ENCODE measurements around the gene KIRREL3.

KIRREL3 gene

DNA sequence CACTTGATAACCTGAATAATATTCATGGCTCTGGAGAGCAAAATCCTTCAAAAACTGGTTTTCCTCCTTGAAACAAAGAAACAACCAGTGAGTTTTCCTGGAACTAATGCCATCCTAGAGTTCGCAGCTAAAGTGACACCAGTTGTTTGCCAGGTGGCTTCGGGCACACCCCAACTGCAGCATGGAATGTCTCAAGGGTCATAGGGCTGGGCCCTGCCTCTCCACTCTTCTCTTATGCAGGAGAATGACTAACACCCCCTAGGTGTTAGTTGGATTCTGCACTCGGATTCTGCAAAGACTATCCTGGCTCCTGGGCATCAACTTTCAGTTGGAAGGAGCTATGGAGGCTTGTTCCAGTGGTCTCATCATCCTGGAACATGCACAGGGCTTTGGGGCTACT is 98.8 kb downstream of the KIRREL3 start:
- DNase-seq = no peak

DNA sequence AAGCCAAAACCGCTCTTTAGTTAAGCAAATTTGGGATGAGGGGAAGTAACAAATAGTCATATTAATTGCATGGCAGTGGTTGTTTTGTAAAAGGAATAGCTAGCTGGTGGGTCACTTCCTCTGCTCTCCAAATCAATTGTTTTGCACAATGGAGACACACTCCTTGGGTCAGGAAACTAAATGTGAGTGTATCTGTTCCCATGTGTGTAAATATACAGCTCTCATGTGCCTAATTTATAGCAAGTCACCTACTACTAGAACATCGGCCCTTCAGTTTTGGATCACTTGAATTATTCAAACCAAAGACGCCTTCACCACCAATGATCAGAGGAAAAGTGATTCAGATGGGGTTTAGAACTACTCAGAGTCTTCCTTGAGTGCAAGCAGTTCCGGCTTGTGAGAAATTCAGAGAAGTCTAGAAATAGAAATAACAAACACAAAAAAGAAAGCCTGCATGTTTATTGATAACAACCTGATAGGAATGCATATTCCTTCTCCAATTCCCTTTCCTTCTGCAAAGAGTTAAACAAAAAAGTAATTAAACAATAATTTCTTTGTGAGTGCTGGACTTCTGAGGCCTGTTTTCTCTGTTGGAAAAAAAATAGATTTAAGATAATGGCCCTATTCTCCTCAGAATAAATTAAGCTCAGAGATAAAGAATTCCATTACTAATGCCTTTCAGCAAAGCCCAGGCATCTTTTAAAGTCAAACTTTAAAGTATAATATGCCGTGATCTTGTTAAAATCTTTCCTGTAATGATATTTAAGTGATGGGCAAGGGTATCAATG is 100.4 kb downstream of the KIRREL3 start:
- DNase-seq = no peak

DNA sequence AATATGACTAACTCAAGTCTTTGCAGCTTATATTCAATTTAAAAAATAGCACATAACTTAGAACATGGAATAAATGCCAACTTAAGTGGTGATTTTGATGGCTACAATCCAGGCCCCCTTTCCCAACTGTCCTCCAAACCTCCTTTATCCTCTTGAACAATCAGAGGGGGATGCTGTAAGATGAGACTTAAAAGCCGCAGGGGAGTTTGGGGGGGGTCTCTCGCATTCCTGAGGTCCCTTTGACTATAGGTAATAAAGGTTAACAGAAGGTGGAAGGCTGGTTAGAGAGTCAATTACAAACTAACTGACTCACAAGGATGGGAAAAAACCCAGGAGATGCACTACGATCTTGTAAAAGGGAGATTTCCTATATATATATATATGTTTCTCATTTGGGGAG is 101.8 kb downstream of the KIRREL3 start:
- no peak for DNase-seq

DNA sequence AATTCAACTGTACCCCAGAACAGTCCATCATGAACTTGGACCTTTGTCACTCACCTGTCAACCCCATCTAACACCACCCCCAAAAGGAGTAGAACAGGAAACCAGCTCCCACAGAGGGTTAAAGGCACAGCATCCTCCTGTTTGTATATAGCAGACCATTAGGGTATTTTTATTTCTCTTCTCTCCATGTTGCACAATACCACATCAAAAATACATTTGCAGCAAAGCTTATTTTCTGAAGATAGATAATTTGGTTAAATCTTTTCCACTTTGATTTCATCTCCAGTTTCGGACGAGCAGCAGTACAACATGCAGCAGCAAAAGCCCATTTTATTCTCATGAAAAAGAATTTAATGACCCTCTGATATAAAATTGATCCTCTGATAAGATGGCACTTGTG is 103.1 kb downstream of the KIRREL3 start:
- DNase-seq = no peak

- DNase-seq = no peak
Observed at GRCh38 chr11:126896025-126896424, 104.5 kb downstream of the KIRREL3 start.

GRCh38 chr11:126893796-126894195 is 106.8 kb downstream of the KIRREL3 start:
- no peak for DNase-seq

DNA sequence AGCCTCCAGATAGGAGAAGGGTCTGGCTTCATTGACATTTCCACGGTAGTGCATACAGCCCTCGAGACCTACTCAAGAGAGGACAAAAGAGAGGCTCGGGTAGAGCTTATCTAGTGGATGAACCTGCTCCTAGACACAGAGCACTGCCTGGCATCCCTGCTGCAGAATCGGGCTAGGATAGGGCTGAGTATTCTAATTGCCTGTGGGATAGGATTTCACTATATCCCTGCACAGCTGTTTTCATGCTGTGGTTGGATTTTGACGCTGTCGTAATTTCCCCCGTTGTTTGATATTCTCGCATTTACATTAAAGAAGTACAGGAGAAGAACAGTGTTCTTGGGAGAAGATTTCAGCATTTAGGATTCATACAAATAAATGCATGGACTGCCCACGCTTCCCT is 107.8 kb downstream of the KIRREL3 start:
- no peak for DNase-seq

DNA sequence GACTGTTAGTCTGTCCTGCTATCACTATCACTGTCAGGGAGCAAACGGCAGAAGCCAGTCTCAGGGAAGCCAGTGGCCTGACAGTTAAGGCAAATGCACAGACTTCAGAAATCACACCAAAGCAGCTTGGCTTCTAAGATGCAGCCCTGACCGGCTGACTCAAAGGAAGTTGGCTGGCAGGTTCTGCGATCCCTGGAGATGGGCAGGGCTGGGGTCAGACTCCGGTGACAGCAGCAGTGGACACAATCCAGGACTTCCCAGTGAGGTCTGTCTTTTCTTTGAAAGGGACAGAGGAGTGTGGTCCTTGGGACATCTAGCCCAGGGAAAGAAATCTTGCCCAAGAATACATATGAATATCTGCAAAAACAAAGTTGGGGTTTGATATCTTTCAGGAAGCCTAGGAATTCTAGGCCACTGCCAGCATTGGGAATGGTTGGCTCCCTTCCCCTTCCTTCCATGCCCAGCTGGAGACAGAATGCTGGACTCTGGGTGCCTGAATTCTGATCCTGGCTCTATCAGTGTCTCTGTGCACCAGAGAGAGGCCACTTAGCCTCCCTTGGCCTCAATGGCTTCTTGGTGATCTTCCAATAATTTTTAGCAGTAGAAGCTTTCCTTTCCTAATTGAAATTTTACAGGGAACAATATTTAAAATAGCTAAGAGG is 108.9 kb downstream of the KIRREL3 start:
- no peak for DNase-seq

DNA sequence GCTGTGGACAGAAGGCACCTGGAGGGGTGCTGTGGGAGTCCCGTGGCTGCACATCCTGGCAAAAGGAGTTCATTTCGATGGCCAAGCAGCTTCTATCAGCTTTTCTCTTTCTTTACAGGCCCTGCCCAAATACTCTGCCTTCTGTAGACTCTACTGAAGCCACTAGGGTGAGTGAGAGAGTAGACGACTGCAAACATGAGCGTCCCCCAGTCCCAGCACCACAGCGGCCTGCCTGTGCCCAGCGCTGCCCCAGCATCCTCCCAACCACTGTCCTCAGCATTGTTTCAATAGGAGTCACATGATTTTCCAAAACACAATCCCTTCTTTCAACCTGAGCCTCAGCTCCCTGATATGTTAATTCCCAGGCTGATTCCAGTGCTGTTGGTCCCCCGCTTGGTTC is 110.0 kb downstream of the KIRREL3 start:
- no peak for DNase-seq

- DNase-seq = no peak
Observed at GRCh38 chr11:126888115-126888712, 112.4 kb downstream of the KIRREL3 start.

- DNase-seq = no peak
Observed at GRCh38 chr11:126886636-126887035, 113.9 kb downstream of the KIRREL3 start.

GRCh38 chr11:126886085-126886484 is 114.5 kb downstream of the KIRREL3 start:
- DNase-seq = no peak

DNA sequence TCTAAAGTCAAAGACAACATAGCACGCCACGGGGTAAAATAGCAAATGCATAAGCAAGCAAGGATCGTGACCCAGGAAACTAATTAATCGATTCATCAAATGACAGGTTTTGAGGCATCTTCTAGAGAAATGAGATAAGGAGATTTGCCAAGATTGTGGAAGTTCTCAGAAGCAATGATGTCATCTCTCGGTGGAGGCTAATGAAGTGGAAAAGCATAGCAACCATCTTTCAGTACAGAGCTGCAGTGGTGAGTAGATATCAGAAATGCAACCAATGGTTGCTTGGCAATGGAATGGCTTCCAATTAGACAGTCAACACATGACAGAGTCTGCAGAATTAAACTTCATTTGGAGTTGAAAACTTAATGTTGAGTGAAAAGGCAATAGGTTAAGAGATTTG is 116.0 kb downstream of the KIRREL3 start:
- DNase-seq = no peak

DNA sequence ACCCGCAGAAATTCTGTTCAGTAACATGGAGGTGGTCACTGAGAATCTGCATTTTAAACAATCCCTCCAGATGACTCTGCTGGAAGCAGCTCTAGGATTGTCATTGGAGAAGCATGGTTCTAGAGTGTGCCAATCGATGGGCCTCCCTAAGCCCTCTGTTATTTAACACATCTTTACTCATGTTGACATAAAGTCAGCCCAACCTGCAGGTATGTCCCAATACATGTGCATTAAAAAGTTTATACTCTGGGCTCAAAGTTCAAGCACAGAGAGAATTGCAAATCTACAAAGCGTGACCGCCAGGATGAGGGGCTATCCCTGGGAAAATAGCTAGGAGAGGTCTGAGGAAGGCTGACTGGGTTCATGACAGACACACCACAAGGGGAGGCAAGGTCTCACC is 116.4 kb downstream of the KIRREL3 start:
- DNase-seq = no peak

DNA sequence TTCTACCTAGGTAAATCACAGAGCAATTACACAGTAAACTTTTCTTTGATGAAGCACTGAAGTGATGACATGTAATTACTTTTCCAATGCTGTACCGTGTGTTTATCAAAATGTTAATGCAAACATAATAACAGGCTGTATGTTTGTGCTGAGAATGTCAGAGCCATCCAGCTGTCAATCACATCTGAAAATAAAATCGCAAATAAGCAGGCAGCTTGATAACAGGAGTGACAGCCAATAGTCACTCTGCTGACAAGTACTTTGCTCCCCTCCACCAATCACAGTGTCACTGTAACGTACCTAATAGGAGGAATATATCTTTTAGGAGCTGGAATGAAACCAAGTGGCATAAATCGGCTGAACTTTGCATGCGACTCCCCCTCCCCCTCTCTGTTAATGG is 119.7 kb downstream of the KIRREL3 start:
- no peak for DNase-seq

GRCh38 chr11:126879516-126879915 is 121.1 kb downstream of the KIRREL3 start:
- DNase-seq = no peak

DNA sequence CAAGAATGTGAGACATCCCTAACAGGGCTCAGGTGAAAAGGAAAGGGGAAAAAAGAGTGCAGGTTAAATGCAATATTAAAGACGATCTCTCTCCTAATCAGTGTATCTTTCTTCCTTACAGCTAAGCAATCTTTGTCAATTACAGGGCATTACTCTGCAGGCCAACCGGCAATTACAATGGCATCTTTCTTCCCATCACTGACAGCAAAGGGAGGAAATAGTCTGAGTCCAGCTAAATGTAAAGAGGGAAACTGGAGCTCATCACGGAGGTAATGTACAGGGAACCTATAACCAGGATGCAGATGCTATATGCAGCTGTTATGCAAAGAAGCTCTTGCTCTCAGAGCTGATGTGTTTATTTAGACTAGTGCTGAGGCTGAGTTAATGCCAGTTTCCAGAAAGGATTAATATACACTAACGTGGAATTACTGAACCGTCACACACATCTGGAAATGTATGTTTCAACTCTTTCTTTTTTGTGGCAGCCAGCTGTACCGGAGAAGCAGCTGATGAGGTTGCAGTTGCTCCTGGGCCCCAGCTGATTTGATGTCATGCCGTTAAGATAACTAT is 121.6 kb downstream of the KIRREL3 start:
- no peak for DNase-seq

DNA sequence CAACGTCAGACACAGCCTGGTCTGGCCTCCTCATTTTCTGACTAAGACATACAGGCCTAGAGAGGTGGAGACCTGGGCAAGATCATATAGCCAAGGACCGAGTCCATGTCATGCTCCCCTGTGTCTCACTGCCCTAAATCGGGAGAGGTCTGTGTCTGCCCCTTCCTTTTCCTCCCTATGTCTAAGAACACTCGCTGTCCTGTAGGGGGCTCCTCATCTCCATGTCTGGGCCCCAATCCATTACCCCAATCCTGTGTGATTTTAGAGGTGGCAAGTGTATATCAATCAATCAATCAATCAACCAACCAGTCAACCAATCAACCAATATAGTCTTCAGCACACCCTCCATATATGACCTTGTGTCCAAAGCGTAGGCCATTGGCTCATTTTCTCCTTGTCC is 125.7 kb downstream of the KIRREL3 start:
- DNase-seq = no peak

DNA sequence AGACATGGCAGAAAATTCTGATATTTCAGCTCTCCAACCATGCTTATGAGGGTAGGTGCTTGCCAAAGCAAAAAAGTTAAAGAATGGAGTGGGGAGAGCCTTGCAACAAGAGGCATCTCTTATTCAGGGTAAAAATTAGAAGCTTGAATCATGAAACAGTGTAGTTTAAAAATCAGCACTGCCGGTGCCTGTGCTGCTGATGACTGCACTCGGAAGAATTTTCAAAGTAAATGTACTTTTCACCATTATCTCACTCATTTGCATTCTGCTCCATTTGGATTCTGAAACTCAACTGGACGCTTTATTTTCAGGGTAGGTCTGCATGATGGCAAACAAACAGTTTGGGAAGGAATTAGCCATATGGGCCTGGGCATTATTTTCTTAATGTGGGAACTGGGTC is 126.3 kb downstream of the KIRREL3 start:
- DNase-seq = no peak

DNA sequence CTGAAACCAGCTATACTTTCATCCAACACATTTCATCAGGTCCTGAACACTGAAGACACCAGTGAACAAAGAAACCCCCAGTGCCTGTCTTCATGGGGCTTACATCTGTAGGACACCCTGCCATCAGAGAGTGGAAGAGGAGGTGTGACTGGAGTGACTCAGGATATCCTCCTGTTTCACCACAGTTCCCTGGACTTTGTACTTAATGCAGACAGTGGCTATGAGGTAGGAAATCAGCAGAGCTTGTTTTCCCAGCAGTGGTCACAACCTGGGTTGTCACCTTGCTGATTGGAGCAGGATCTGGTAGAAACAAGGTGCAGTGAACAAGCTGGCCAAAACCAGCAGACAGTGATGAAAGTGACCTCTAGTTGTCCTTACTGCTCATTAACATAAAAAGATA is 128.8 kb downstream of the KIRREL3 start:
- no peak for DNase-seq

- DNase-seq = no peak
Observed at GRCh38 chr11:126870021-126870420, 130.5 kb downstream of the KIRREL3 start.

DNA sequence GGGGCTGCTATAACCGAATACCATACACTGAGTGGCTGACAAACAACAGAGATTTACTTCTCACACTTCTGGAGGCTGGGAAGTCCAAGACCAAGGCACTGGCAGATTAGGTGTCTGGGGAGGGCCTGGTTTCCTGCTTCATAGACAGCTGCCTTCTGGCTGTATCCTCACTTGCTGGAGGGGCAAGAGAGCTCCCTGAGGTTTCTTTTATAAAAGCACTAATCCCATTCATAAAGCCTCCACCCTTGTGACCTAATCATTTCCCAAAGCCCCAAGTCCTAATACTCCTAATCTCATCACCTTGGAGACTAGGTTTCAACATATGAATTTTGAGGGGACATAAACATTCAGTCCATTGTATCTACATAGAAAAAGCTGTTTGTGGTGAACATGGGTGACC is 131.8 kb downstream of the KIRREL3 start:
- DNase-seq = no peak

- no peak for DNase-seq
Observed at GRCh38 chr11:126864934-126865333, 135.6 kb downstream of the KIRREL3 start.

Measured in activated CD4-positive, alpha-beta T cell treated with anti-CD3 and anti-CD28 coated beads, Interleukin-2, amount 50 U/mL, for 16 hours (primary cell).